ENCODE data around the gene SPATA6L.

Gene SPATA6L

DNA sequence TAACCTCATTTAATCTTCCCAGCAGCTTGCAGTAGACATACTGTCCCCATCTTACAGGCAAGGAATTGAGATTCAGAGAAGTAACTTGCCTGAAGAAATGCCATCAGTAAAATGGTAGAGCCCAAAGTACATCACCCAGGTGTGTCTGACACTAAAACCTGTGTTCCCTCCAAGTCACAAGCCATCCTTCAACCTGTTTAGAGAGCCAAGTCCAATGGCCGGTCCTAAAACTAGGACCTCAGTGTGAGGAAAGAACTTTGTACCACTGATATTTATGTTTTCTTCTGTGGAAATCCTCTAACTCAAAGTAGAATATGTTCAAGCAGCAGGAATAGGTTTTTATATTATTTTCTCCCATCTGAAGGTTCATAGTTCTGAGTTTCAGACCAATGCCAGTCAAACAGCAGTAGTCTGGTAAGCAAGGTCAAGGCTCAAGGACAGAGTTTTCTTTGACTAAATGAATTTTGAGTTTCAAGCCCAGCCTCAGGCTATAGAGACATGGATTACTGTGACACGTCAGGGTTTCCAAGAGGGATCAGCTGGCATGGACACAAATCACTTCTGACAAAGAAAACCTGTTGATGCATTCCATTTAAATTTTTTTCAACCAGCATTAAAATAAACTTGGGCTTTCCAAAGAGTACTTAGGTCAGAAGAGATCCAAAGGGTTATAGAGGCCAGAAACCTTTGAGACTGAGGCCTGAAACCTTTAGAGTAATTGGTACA, 85.1 kb downstream of the SPATA6L start:
- no peak for DNase-seq

DNA sequence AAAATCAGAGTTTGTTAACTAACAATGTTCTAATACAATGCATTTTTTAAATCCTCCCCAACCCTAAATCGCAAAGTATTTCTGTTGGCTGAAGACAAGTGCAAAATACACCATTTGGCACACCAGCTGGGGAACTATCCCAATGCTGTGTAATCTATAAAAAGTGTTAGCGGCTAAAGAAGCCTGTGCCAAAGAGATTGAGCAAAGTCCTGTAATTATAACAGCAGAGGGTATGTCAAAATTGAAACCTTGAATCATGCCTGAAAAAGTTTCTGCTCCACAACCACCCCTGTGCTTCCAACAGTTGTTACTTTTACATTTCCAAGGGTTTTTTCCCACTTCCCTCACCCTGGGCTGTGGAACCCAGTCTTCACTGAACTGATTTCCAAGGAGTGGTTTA, 87.3 kb downstream of the SPATA6L start:
- DNase-seq = no peak

DNA sequence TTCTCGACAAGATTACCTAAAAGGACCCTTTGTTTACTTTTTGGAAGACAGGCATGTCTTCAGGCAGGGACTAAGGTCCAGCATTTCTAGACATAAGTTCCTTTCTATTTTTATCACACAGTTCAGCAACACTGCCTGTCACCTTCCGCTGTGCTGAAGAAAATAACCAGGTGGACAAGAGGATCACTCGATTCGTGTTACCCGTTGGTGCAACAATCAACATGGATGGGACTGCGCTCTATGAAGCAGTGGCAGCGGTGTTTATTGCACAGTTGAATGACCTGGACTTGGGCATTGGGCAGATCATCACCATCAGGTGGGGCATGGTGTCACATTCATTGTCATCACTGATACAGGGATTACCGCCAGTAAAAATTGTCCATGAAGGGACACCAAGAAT, 89.8 kb downstream of the SPATA6L start:
- no peak for DNase-seq

DNA sequence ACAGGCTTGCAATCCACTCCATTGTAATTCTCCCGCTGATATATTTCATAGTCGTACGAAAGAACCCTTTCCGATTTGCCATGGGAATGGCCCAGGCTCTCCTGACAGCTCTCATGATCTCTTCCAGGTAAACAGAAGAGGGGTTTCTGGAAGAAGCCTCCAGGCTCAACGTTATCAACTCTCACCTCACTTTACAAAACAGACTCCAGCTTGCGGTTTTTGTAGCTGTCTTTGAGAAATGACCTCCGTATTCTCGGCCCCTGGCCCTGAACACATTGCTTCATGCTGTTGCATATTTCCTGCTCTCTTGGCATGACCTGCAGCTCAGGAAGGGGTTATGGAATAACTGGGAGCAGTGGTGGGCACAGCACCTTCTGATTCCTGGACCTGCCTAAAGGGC, 90.3 kb downstream of the SPATA6L start:
- DNase-seq = no peak

DNA sequence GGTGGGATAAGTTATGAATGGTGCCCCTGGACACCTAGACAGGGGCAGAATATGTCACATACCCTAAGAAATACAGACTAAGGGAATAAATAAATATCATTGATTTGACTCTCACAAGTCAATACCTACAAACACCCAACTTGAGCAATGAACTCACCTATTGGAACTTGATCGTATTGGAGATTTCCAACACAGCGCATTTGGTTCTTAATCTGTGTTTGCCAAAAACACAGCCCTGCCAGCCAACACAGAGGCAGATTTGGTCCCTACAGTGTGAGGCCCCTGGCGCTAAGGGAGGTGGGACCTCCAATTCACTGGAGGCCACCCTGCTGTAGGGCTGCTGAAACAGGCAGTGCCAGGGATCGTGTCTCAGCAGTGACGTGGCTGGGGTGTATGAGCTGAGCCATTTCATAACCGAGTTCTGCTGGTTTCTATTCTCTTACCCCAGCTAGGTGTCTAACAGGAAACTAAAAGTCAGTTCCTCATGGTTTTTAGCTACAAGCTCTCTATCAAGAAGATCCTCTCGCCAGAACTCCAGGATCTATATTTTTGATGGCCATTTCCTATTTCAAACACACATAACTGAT, 91.5 kb downstream of the SPATA6L start:
- DNase-seq = no peak

DNA sequence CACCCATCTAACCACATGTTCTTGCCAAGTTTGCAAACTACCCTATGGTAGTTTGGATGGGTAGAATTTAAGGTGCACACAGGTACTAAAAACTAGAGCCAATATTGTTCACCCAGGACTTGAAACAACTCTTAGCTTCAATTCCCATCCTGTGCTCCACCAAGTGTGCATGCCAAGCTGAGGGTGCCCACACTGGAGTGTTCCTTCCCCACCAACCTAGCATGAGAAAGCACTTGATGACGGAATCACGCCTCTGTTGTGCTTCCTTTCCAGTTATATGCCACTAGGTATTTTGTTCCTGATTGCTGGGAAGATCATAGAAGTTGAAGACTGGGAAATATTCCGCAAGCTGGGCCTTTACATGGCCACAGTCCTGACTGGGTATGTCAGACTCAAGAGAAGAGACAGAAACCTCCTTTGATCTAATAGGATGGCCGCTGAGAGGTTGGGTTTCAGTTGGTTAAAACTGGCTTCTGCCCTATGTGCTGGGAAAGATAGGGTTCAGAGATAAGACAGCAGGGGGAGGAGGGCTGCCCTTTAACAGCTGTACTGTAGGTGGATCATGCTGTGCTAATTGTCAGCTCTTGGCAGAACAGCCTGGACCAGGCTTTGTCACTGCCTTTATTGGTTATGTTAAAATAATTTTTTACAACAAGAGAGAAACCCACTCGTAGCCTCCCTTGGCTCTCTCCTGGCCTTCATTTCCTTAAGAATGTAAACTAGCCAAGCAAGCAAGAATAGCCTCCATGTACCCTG, 92.5 kb downstream of the SPATA6L start:
- no peak for DNase-seq

DNA sequence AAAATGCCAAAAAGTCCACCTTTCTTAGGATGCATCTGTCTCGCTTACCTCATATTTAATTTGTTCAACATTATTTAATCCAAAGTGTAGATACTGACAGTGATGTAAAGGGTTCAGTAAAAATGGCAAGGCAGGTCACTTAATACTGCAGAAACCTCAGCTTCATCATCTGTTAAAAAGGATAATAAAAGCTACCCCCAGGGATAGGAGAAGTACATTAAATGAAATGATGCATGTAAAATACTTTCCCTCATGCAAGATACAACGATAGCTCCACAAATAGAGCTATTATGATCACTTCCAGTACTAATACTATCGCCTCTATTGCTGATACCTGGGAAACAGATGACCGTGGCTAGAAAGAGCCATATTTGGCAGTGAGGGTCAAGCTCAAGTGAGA, 93.1 kb downstream of the SPATA6L start:
- no peak for DNase-seq

DNA sequence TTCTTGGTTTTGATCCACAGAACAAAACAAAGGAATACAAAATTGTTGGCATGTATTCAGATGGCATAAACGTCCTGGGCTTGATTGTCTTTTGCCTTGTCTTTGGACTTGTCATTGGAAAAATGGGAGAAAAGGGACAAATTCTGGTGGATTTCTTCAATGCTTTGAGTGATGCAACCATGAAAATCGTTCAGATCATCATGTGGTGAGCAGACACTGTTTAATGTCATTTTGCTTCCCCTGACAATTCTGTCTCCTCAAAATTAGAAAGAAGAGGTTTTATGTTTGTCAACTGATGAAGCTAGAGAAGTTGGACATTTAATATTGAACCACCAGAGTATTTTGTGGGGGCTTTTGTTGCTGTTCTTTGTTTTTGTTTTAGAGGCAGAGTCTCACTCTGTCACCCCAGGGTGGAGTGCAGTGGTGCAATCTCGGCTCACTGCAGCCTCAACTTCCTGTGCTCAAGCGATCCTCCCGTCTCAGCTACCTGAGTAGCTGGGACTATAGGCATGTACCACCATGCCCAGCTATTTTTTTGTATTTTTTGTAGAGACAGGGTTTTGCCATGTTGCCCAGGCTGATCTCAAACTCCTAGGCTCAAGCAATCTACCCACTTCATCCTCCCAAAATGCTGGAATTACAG, 94.0 kb downstream of the SPATA6L start:
- DNase-seq = no peak

DNA sequence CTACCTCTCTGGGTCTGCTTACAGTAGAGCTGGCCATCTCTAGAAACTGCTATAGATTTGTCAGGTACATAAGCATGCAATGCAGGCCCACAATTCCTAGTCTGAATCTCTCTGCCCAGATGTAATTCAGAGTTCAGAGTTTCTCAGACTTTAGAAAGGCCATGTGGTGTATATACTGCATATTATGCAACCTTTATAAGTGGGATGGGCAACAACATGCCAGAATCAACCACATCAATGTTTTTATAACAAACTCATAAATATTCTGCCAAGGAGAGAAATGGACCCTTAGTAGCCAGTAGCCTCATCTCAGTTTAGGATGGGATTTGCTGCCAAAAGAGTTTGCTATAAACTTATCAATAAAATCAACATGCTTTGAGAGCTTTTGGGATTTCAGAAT, 97.2 kb downstream of the SPATA6L start:
- DNase-seq = no peak

DNA sequence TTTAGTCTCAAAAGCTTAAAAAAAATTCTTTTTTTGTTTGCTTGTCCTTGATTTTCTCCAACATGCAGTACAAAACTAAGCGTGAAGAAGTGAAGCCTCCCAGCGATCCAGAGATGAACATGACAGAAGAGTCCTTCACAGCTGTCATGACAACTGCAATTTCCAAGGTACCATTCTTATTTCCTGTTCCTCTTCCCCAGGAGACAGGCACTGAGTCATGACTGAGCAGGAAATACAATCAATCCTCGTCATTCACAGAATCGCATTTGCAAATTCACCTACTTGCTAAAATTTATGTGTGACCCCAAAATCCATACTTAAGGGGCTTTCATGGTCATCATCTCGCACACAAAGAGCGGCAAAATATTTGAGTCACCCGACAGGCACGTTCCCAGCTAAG, 98.7 kb downstream of the SPATA6L start:
- no peak for DNase-seq

DNA sequence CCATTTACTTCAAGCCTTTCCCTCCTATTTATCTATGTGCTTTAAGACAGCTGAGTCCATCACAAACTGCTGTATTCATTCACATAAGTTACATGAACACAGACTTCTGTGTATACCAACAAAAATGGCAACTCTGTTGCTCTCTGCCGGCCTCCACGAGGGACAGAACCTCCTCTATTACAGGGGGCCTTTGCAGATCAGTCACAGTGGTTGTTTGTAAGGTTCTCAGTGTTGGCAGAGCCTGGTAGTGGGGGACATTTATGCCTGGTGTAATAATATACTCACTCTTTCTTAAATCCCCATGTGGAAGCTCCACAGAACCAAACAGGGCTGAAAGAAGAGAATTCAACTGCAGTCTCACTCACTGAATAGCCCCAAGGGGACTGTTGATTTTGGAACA, 99.5 kb downstream of the SPATA6L start:
- no peak for DNase-seq

DNA sequence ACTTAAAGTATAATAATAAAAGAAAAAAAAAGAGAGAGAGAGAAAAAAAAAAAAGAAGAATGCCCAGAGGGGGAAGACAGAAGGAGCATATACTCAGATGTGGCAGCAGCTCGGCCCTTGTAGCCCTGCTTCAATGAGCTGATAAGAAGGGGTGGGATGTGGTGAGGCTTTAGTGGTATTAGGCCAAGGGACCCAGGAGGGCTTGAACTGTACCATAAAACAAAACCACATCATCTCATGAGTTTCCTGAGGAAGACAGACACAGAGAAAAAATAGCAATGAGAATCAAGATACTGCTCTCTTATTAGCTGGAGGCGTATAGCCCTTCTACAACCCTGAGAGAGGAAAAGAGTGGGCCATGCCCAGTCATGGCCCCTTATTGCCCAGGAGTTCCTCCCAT, 103.2 kb downstream of the SPATA6L start:
- DNase-seq = no peak

DNA sequence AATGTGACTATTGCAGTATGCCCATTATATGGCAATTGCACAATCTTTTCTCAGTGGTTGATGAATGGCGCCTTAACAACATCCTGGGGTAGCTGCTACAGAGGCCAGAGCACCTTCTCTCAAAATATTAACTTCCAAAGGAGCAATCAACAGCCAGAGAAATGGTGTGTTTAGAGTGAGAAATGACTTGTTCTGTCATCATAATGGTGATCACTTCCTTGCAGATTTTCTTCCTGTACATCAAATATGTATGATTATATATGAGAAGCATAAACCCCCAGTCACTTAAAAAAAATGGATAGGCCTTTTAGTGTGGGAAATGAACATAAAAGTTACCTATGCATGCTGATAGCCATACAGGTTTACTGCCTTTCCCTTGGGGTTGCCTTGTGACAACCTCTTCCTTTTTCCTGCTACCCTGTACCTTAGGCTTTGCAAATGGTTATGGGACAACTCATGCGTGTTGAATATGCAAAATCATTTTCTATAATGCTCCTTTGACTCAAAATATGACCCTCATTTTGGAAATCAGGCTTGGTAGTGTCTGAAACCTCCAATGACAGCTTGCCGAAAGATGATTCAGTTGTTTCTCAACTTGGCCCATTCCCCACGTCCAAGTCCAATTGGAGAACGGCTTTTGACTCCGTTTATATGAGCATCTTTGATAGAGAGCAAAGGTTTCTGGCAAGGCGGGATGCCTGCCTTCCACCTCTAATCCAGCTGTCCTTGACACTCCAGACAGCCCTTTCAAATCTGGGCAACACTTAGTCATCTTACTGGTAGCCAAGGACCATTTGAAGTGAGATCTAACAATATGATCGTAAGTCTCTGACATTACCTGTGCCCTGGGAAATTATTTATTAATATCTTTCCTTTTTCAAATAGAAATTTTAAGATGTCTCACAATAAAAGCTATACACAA, 106.8 kb downstream of the SPATA6L start:
- no peak for DNase-seq

DNA sequence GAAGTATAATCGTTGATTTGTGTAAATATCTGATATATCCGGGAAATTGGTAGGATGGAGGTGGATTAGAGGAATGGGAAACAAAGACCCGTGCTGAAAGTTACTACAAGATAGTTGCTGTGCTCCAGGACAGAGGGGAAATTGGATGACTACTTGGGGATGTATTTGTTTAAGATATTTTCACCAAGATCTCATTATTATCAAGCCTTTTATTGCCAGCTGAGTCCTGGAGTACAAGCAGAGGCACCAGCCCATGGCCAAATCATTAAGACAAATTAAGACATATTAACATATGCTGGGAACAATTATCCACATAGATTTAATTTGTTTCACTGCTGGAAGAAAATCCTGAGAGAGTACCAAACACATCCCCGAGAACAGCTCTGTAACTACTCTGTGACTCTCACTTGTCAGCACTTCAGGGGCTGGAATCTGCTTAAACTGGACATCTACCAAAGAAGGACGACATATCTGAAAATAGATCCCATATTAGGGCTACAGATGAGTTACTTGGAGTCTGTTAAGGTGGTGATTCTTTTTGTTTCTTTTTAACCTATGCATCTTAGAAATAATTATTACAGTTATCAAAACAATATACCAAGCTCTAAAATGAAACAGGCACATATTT, 107.8 kb downstream of the SPATA6L start:
- DNase-seq = no peak

DNA sequence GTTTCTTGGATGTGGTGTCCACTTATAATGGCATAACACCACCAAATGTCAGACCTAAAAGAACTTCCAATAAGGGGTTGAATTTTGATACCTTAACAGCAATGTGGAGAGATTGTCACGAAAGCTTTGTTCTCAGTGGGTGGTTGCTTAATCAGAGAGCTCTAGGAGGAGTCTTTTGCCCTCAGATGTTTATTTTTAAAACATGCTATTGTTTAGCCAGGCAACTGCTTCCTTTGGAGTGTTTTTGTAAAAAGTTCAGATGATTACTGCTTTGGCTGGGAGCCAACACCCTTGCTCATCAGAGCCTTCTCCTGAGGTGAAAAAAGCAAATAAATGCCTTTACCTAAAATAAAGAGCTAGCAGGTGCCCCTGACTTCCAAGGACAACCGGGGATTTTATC, 111.0 kb downstream of the SPATA6L start:
- DNase-seq = no peak

DNA sequence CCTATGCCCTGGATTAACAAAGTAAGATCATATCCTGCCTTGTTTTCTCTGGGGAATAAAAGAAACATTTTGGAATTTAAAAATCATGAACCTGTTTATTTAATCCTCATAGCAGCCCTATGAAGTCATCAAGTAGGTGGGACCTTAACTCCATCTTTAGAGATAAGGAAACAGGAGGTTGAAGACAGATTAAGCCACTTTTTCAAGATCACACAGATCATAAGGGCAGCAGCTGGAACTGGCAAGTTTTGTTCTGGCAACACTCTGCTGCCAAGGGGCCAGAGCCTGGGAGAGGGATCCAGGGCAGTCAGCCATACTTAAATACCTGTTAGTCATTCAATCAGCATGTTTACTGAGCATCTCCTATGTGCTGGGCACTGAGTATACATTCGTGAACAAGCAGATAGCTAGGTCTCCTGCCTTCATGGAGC, 112.3 kb downstream of the SPATA6L start:
- DNase-seq = no peak

DNA sequence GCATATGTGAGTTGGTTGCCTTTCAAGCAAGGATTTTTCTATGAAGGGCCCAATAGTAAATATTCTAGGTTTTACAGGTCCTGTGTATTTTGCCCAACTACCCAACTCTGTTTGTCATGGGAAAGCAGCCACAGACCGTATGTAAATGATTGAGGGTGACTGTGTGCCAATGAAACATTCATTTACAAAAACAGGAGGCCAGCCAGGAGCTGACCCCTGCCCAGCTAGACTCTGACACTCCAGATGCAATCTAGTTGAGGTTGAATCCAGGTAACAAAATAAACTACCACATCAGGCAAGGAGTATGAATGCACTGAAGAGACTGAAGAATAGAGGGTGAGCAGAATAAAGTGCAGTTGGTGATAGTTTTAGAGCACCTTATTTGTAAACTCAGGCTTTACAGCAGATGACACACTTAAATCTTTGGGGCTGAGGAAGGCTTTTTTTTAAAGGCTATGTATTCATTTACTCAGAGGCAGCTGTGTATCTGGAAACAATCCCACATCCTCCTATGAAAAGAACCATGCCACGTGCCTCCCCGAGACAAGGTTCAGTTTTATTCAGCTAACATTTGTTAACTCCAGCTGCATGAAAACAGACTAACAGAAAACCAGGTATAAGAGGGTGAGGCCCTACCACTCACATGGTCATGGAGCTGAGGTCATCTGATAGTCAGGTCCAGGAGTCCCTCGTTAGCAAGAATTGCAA, 115.3 kb downstream of the SPATA6L start:
- DNase-seq = no peak

DNA sequence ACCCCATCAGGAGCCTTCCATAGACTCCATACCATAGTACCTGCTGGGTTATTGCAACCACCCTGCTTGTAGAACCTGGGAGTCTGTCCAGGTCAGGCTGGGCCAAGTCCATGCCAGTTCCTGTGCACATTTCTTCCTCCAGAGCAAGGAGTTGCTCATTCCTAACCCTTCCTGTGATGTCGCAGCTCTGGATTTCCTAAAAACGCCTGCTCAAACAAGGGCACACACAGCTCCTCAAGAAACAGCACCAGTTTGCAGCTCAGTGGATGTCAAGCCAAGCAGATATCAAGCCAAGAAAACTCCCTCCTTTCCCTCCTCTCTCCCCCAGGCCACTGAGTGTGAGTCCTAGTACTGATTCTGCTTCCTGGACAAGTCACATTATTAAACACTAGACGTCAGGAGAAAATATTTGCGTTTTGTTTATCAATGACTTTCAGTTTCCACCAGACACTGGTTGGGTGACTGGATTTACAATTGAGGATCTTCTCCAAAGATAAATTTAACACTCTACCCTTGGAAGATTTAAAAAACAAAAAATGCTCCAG, 116.5 kb downstream of the SPATA6L start:
- DNase-seq = no peak

DNA sequence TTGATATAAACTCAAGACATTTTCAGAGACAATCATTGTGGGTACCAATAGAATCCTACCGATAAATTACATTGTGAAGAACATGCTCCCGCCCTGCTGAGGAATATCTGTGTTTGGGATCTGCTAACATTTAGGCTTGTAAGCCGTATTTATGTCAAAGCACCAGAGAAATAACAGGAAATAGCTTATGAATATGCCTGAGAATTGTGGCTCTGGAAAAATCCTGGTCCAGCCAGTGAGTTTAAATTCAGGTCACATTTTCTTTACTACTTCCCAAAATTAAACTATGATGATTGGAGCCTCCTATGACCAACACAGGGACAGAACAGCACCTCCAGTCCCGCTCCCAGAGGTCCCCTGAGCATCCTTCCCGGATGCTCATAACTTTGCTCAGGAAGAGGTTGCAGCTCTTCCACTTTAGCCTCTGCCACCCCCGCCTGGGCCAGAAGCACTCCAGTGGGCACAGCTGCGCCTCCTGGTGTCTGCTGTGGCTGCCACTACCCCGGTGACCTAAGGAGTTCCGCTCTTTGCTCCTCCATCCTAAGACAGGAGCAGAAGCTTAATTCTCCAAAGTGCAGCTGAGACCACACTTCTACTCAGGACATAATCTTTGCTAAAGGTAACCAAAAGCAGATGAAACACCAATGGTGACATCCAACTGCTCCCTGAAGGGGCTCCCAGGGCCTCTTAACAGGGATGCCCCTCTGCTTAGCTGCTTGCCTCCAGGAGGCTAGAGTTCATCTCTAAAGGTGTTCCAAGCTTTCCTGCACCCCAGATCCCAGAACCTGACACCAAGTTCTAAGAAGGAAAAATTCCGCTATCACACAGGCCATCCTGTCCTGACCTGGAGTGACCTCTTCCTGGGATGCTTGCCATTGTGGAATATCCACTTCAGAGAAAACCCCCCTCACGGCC, 117.2 kb downstream of the SPATA6L start:
- DNase-seq = peak; percentile 36
